Heart left ventricle (tissue), 16 donors: ENCODE measurements around the gene PPP1R26. TPM values are rescaled to one million over a fixed set of nuclear protein-coding genes. Genes with fewer than 3 reads are reported as not detected.

Experiments
- ATAC-seq, 4 donors: fragments of 200-7000 bp; cut with Tn5 transposase; one replicate each; pipeline ENCODE4 v1.9.1; 2020 to 2022; ENCODE audit warnings: moderate library complexity in 4 of 4, mild to moderate bottlenecking in 3 of 4, moderate number of reproducible peaks in 1 of 4
- DNase-seq, 5 donors: peaks; one replicate each; pipeline ENCODE4 v3.0.0-alpha.2; 2020
- H3K27ac ChIP-seq, 12 donors: fragments of 200-600 bp; sonication (generic) in 4 of 12; one replicate each; pipeline versions ENCODE4 v1.5.0 to v1.8.0; 2016 to 2022; ENCODE audit warnings: mild to moderate bottlenecking in 2 of 12
- H3K27me3 ChIP-seq, 9 donors: fragments of 200-600 bp; sonication (generic) in 2 of 9; one replicate each; pipeline versions ENCODE4 v1.5.1 to v1.8.0; 2016 to 2022; ENCODE audit warnings: mild to moderate bottlenecking in 3 of 9
- H3K36me3 ChIP-seq, 9 donors: fragments of 200-600 bp; sonication (generic) in 2 of 9; one replicate each; pipeline versions ENCODE4 v1.5.0 to v1.8.0; 2018 to 2022; ENCODE audit warnings: mild to moderate bottlenecking in 2 of 9
- H3K4me1 ChIP-seq, 12 donors: fragments of 200-600 bp; sonication (generic) in 4 of 12; one replicate each; pipeline versions ENCODE4 v1.5.0 to v1.8.0; 2016 to 2022; ENCODE audit warnings: mild to moderate bottlenecking in 3 of 12
- H3K4me3 ChIP-seq, 12 donors: fragments of 200-600 bp; sonication (generic) in 4 of 12; one replicate each; pipeline versions ENCODE4 v1.5.0 to v1.8.0; 2017 to 2022; ENCODE audit warnings: mild to moderate bottlenecking in 9 of 12, moderate library complexity in 4 of 12
- H3K9me3 ChIP-seq, 12 donors: fragments of 200-600 bp; sonication (generic) in 4 of 12; one replicate each; pipeline versions ENCODE4 v1.5.0 to v1.8.0; 2016 to 2022; ENCODE audit warnings: mild to moderate bottlenecking in 1 of 12
- POLR2A ChIP-seq, 2 donors: fragments of 450-650 bp; IDR thresholded peaks; one replicate each; pipeline ENCODE4 v1.6.1; 2017; ENCODE audit warnings: antibody characterized with exemption in 2 of 2, mild to moderate bottlenecking in 2 of 2, moderate library complexity in 2 of 2
- WGBS, 4 donors: extraction: QIAGEN DNeasy Blood & Tissue Kit in 2 of 4; methylation state at CpG; one replicate each; pipeline versions ENCODE4 v1.1.5 to v1.1.7; 2013 to 2018; 5-methylcytosine and 5-hydroxymethylcytosine counted together
- intact Hi-C, 10 donors: fragments of 100-400 bp; cut with DNase I; formaldehyde crosslinking; loops; one replicate each; pipeline versions ENCODE4 v1.11.1 to v1.14.2; 2022
- polyA plus RNA-seq, 2 donors: library from polyadenylated mRNA; stranded (reverse); fragments of 200-250 nt; gene quantifications; one replicate each; pipeline ENCODE4 v1.2.3, GENCODE V29; 2013
- total RNA-seq, 9 donors: library from RNA; depleted of rRNA in 2 of 9; stranded (reverse); fragments of >200 nt in 2 of 9; fragmentation: NEBNext Ultra II Directional in 3 of 9; extraction: Animal tissue kit (Norgen Biotek cat#: 25700) in 3 of 9; gene quantifications; one replicate each; pipeline versions ENCODE4 v1.1.0 to v1.2.4, GENCODE V29; 2016 to 2023
- TF ChIP-seq, protein P1 (sequence below), 12 donors: fragments of 200-600 bp; sonication (generic) in 4 of 12; IDR thresholded peaks; one replicate each; pipeline versions ENCODE4 v1.5.0 to v1.8.0; 2018 to 2022; ENCODE audit warnings: antibody characterized with exemption in 12 of 12, mild to moderate bottlenecking in 5 of 12
- donor health status: ischemic (EF 13 %, LVEDD 7.1; RV severe dilation, severe dysfunction).
- donor health status: healthy with polysubstance abuse.
- donor health status: DM: no; HTN: yes; CAD: no.
- donor health status: DM: no; HTN: no; CAD: no.
- donor health status: ischemic (EF 25% LVEDD 6.9; RV normal size, moderate dysfunction).
- donor health status: ischemic (EF 25% LVEDD 5.7; RV mildly dilated, moderate dysfunction).
- donor health status: healthy.
- donor health status: DM: yes; HTN: yes; CAD: no.
- donor health status: ischemic (EF 35%, LVEDD 5.7; RV mildly dilated, moderate dysfunction).
- donor health status: nonischemic (EF 11% LVEDD 7.7; RV severe dilation, severe dysfunction).
- donor health status: DM: yes; HTN: yes; CAD: no.
- donor health status: PGD.
- donor health status: ischemic (EF 29% LVEDD 5.4; RV normal size, mild dysfunction).
- donor health status: nonischemic (EF 23%, LVEDD 6.1; RV moderate dilation, normal function).

The PPP1R26 gene
- total and polyA plus RNA-seq, 11 donors: 13.2 to 30.1 (median 19.3) TPM

DNA sequence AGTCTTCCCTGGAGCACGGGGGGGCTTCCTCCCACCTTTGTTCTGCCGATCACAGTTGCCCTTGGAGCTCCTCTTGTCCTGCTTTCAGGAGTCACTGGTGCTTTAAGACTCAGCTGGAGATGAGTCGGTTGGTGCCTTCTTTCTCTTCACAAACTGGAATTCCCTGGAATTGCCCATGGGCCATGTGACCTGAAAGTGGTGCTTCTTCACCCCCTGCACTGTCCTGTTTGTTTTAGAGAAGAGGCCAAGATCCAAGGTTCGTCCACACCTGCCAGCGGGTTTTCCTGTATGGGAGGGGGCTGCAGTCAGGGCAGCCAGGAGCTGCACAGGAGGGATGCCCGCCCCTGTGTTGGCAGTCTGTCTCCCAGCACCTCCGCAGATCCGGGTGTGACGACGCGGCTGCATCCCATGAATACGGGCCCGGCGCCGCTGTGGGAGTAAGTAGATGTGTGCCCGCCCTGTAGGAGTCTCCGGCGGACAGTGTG, 11.4 kb downstream of the PPP1R26 start:
- no peak overlapping the region for H3K27ac ChIP-seq
- no peak for ATAC-seq
- H3K9me3 ChIP-seq: no peaks in the 10 kb centered on the region
- DNase-seq: peak in 1 of 5 donors; percentile 56
- peaks cover 0 to 33% (median 25%) of the 10 kb centered on the region in 9 donors for H3K36me3 ChIP-seq
- no peak overlapping the region for H3K4me3 ChIP-seq
- no peaks in the 10 kb centered on the region for H3K27me3 ChIP-seq
- no peaks in the 10 kb centered on the region for H3K4me1 ChIP-seq
- 82 to 89% (median 85%) methylated on average over 18 of the region's 18 CpGs for WGBS, 4 donors
- TF ChIP-seq, protein P1, sequence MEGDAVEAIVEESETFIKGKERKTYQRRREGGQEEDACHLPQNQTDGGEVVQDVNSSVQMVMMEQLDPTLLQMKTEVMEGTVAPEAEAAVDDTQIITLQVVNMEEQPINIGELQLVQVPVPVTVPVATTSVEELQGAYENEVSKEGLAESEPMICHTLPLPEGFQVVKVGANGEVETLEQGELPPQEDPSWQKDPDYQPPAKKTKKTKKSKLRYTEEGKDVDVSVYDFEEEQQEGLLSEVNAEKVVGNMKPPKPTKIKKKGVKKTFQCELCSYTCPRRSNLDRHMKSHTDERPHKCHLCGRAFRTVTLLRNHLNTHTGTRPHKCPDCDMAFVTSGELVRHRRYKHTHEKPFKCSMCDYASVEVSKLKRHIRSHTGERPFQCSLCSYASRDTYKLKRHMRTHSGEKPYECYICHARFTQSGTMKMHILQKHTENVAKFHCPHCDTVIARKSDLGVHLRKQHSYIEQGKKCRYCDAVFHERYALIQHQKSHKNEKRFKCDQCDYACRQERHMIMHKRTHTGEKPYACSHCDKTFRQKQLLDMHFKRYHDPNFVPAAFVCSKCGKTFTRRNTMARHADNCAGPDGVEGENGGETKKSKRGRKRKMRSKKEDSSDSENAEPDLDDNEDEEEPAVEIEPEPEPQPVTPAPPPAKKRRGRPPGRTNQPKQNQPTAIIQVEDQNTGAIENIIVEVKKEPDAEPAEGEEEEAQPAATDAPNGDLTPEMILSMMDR (IDR thresholded peaks at IDR 0.05): no peak
- TF ChIP-seq POLR2A (IDR thresholded peaks at IDR 0.05): no peak
- intact Hi-C loops: no loop called here

DNA sequence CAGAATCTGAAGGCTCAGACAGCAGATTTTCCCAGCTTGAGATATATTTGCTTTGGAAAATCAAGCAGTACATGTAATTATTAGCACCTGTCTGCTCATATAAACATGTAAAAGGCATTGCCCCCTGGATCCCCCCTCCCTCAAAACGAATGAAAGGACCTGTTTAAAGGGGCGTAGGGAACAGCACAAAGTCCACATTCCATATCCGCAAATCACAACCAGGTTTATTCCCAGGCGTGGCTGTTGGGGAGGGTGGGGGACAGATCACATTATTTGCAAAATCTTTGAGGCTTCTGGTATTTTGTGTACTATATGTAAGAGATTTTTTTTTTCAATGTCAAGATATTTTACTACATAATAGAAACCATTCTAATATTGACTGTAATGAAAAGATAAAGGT, 12.2 kb downstream of the PPP1R26 start:
- H3K4me1 ChIP-seq: no peaks in the 10 kb centered on the region
- WGBS, 4 donors: 80 to 85% (median 82%) methylated on average over 4 of the region's 4 CpGs
- no peaks in the 10 kb centered on the region for H3K27me3 ChIP-seq
- TF ChIP-seq POLR2A (IDR thresholded peaks at IDR 0.05): no peak
- intact Hi-C loops: no loop called here
- ATAC-seq (no peak), DNase-seq (no peak)
- no peak overlapping the region for H3K4me3 ChIP-seq
- no peak overlapping the region for H3K27ac ChIP-seq
- peaks cover 0 to 26% (median 20%) of the 10 kb centered on the region in 9 donors for H3K36me3 ChIP-seq
- H3K9me3 ChIP-seq: no peaks in the 10 kb centered on the region

DNA sequence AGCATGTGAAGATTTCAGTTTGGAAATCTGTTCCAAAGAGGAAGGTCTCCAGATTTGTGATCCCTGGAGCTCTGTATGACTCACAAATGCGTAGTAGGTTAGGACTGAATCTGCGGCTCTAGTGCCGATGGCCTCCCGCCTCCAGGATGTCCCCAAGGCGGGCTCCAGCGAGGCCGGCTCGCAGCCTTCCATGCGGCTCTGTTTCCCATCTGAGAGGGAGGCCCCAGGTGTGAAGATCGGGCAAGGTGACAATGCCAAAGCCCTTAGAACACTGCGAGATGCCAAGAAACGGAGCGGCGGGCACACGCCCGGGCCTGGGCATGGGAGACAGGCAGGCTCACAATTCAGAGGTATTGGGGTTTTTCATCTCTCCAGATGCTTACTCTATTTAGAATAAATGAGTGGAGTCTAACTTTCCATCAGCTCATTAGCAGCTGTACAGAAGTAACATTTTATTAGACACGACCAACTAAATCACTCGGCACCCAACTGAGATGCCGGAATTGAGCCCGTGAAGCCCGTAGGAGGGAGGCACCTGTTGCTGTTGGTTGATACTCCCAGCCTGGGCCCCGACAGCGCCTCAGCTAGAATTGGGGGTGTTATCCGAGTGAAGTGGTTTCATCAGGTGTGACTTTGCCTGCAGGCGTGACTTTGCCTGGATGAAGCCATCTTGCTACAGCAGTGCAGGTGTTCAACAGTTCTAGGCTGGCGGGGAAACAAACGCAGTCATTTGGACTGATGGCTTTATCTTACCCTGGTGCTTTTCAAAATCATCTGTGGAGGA, 13.5 kb downstream of the PPP1R26 start:
- Histone ChIP-seq H3K4me1 (no peaks in the 10 kb centered on the region), H3K27me3 (no peaks in the 10 kb centered on the region), H3K27ac (no peak overlapping the region), H3K36me3 (peaks cover 0 to 14% (median 8%) of the 10 kb centered on the region in 9 donors), H3K9me3 (no peaks in the 10 kb centered on the region), H3K4me3 (no peak overlapping the region)
- DNase-seq (peak in 1 of 5 donors; percentile 24), ATAC-seq (no peak)
- TF ChIP-seq POLR2A (IDR thresholded peaks at IDR 0.05): no peak
- TF ChIP-seq, protein P1 (IDR thresholded peaks at IDR 0.05): no peak
- WGBS, 4 donors: 85 to 94% (median 92%) methylated on average over 26 to 27 of the region's 27 CpGs
- intact Hi-C loops: no loop called here

DNA sequence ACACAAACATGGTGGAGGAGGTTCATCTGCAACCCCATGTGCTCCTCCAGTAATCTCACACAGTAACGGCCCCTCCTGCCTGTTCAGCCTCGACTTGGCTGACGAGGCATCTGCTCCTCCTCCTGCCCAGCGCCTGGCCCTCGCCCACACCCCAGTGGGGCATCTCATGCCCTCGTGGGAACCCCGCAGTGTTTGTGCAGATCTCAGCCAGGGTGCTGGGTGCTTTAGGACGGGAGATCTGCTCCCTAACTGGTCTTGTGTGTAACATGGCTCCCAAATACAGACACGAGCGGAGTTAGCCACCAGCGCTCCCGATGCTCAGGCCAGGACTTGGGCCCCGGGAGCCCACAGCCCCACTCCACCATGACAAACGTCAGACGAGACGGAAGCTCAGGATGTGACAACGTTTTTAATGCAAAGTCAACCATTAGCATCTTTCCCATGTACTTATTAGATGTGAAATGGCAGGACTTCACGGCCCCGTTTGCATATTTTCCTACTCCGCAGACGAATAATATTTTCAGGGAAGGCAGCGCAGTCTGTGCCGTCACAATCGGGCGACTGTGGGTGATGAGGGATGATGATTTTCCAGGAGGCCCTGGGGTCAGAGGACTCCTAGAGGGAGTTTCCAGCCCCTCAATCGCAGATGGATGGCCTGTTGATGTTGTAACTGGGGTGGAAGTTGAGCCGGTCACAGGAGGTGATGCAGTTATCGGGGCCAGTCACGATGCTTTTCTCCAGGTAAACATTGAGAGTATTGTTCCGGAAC, 15.4 kb downstream of the PPP1R26 start:
- DNase-seq: peak in 1 of 5 donors; percentile 55
- Histone ChIP-seq H3K27me3 (no peaks in the 10 kb centered on the region), H3K27ac (no peak overlapping the region), H3K4me3 (no peak overlapping the region), H3K9me3 (no peaks in the 10 kb centered on the region), H3K4me1 (peaks cover 0 to 10% (median 6%) of the 10 kb centered on the region in 12 donors), H3K36me3 (peaks cover 0 to 2% (median 0%) of the 10 kb centered on the region in 9 donors)
- no peak for TF ChIP-seq POLR2A (IDR thresholded peaks at IDR 0.05)
- TF ChIP-seq, protein P1 (IDR thresholded peaks at IDR 0.05): no peak
- WGBS, 4 donors: 81 to 84% (median 82%) methylated on average over 30 of the region's 30 CpGs
- intact Hi-C loops: no loop called here
- no peak for ATAC-seq
